Karpas-422 (cell line): ENCODE results near the gene NEB. TPM values are rescaled to one million over a fixed set of nuclear protein-coding genes. Genes with fewer than 3 reads are reported as not detected.
A peak's percentile ranks its signal among the peaks of the same experiment; 100 is the strongest.

Experiments
- DNase-seq: peaks from one replicate; pipeline ENCODE4 v3.0.0-alpha.2; 2015
- H2AFZ ChIP-seq: fragments of 200-600 bp; sonication (generic); 2 replicates; pipeline ENCODE4 v1.6.1; 2014; ENCODE audit warnings: antibody characterized with exemption, low read length, mixed read lengths
- H3K27ac ChIP-seq: fragments of 200-600 bp; sonication (generic); 2 replicates; pipeline ENCODE4 v1.5.1; 2014; ENCODE audit warnings: mild to moderate bottlenecking, low read length, moderate library complexity
- H3K27me3 ChIP-seq: fragments of 200-600 bp; sonication (generic); 2 replicates; pipeline ENCODE4 v1.6.1; 2014; ENCODE audit warnings: low read length, mixed read lengths
- H3K36me3 ChIP-seq: fragments of 200-600 bp; sonication (generic); 2 replicates; pipeline ENCODE4 v1.6.1; 2014; ENCODE audit warnings: low read length, mixed read lengths; ENCODE audit not compliant: insufficient read depth
- H3K4me1 ChIP-seq: fragments of 200-600 bp; sonication (generic); 2 replicates; pipeline ENCODE4 v1.6.1; 2014; ENCODE audit warnings: mild to moderate bottlenecking, low read length, mixed read lengths
- H3K4me2 ChIP-seq: fragments of 200-600 bp; sonication (generic); 2 replicates; pipeline ENCODE4 v1.6.1; 2014; ENCODE audit warnings: low read length, low read depth, mild to moderate bottlenecking; ENCODE audit not compliant: poor library complexity, severe bottlenecking
- H3K4me3 ChIP-seq: fragments of 200-600 bp; sonication (generic); 2 replicates; pipeline ENCODE4 v1.5.1; 2014; ENCODE audit warnings: mild to moderate bottlenecking, antibody characterized with exemption, low read length, mixed read lengths
- H3K79me2 ChIP-seq: fragments of 200-600 bp; sonication (generic); 2 replicates; pipeline ENCODE4 v1.6.1; 2014; ENCODE audit warnings: mild to moderate bottlenecking, low read length, mixed read lengths
- H3K9ac ChIP-seq: fragments of 200-600 bp; sonication (generic); 2 replicates; pipeline ENCODE4 v1.6.0; 2014; ENCODE audit warnings: low read length
- H3K9me2 ChIP-seq: fragments of 200-600 bp; sonication (generic), shearing (Covaris generic); replicated peaks from 2 replicates; pipeline ENCODE4 v1.6.0; 2014; ENCODE audit warnings: mild to moderate bottlenecking, low read length, moderate library complexity; ENCODE audit not compliant: insufficient read depth
- H3K9me3 ChIP-seq: fragments of 300-700, 200-600 bp; sonication (generic); 2 replicates; pipeline ENCODE4 v1.6.1; 2014; ENCODE audit warnings: low read length, mixed read lengths
- H4K20me1 ChIP-seq: fragments of 200-600 bp; sonication (generic); 2 replicates; pipeline ENCODE4 v1.6.1; 2014; ENCODE audit warnings: mild to moderate bottlenecking, antibody characterized with exemption, low read length, low read depth; ENCODE audit not compliant: insufficient read depth
- total RNA-seq: library from RNA; depleted of rRNA; stranded (reverse); fragments of >200 nt; shearing (Covaris generic); gene quantifications from 2 replicates; pipeline ENCODE4 v1.2.3, GENCODE V29; 2014; ENCODE audit warnings: low replicate concordance; rRNA removed

Gene NEB
- 0.83 and 1.4 TPM in 2 replicates for total RNA-seq

- no peak within 1 kb of the TSS for H3K4me2 ChIP-seq
- H4K20me1 ChIP-seq = no peaks in the 10 kb centered on the region
- no peak within 1 kb of the TSS for H3K9ac ChIP-seq
- no peaks in the 10 kb centered on the region for H3K79me2 ChIP-seq
- DNase-seq = no peak
- peaks cover 5% of the 10 kb centered on the region; the same call in 1 of the 2 replicates for H3K4me1 ChIP-seq
- no peaks in the 10 kb centered on the region for H3K36me3 ChIP-seq
- no peaks in the 10 kb centered on the region for H3K9me3 ChIP-seq
- no peaks in the 10 kb centered on the region for H3K9me2 ChIP-seq
- H3K27me3 ChIP-seq = no peaks in the 10 kb centered on the region
- no peak within 1 kb of the TSS for H3K4me3 ChIP-seq
- no peak within 1 kb of the TSS for H2AFZ ChIP-seq
- H3K27ac ChIP-seq = no peak within 1 kb of the TSS
Observed at GRCh38 chr2:151733771-151734672, at the start of gene NEB. TSS of gene NEB (minus strand) at chr2:151734476. CDS start at chr2:151733156, 1,320 bp downstream.

GRCh38 chr2:151783133-151783520, 48.9 kb upstream of the NEB start:
- Histone ChIP-seq H3K79me2 (no peaks in the 10 kb centered on the region), H3K9me3 (no peaks in the 10 kb centered on the region)
- DNase-seq = no peak

GRCh38 chr2:151782378-151783132, 48.3 kb upstream of the NEB start:
- no peak overlapping the region for H3K27ac ChIP-seq
- peaks cover 15% of the 10 kb centered on the region; the same call in 1 of the 2 replicates for H3K36me3 ChIP-seq
- no peaks in the 10 kb centered on the region; the same call in 1 of the 2 replicates for H3K4me1 ChIP-seq
- no peak overlapping the region for H2AFZ ChIP-seq
- H3K9me3 ChIP-seq = no peaks in the 10 kb centered on the region
- H3K4me2 ChIP-seq = no peak overlapping the region
- no peak overlapping the region for H3K9ac ChIP-seq
- H4K20me1 ChIP-seq = no peaks in the 10 kb centered on the region
- DNase-seq = no peak
- no peaks in the 10 kb centered on the region for H3K27me3 ChIP-seq
- H3K79me2 ChIP-seq = no peaks in the 10 kb centered on the region
- H3K9me2 ChIP-seq = no peaks in the 10 kb centered on the region
- no peak overlapping the region for H3K4me3 ChIP-seq

More at GRCh38 chr2:151783133-151783520, 48.9 kb upstream of the NEB start:
- H3K4me3 ChIP-seq = no peak overlapping the region
- no peak overlapping the region for H3K4me2 ChIP-seq
- H2AFZ ChIP-seq = no peak overlapping the region
- peaks cover 15% of the 10 kb centered on the region; the same call in 1 of the 2 replicates for H3K36me3 ChIP-seq
- H3K27ac ChIP-seq = no peak overlapping the region
- H3K27me3 ChIP-seq = no peaks in the 10 kb centered on the region
- H3K9ac ChIP-seq = no peak overlapping the region
- H3K9me2 ChIP-seq = no peaks in the 10 kb centered on the region
- no peaks in the 10 kb centered on the region for H4K20me1 ChIP-seq
- H3K4me1 ChIP-seq = no peaks in the 10 kb centered on the region; the same call in 1 of the 2 replicates

GRCh38 chr2:151781642-151782041, 47.4 kb upstream of the NEB start:
- Histone ChIP-seq H3K4me3 (no peak overlapping the region), H3K27ac (no peak overlapping the region), H3K9ac (no peak overlapping the region), H4K20me1 (no peaks in the 10 kb centered on the region), H3K9me2 (no peaks in the 10 kb centered on the region), H3K79me2 (no peaks in the 10 kb centered on the region), H3K9me3 (no peaks in the 10 kb centered on the region), H3K36me3 (peaks cover 15% of the 10 kb centered on the region; the same call in 1 of the 2 replicates), H3K4me2 (no peak overlapping the region), H3K27me3 (no peaks in the 10 kb centered on the region), H2AFZ (no peak overlapping the region), H3K4me1 (no peaks in the 10 kb centered on the region; the same call in 1 of the 2 replicates)
- no peak for DNase-seq

GRCh38 chr2:151780938-151781337, 46.7 kb upstream of the NEB start:
- Histone ChIP-seq H2AFZ (no peak overlapping the region), H3K9me3 (no peaks in the 10 kb centered on the region), H3K4me3 (no peak overlapping the region), H4K20me1 (no peaks in the 10 kb centered on the region), H3K36me3 (peaks cover 12% of the 10 kb centered on the region; the same call in 1 of the 2 replicates), H3K27ac (no peak overlapping the region), H3K9ac (no peak overlapping the region), H3K79me2 (no peaks in the 10 kb centered on the region), H3K4me2 (no peak overlapping the region), H3K4me1 (peaks cover 1% of the 10 kb centered on the region; the same call in 1 of the 2 replicates), H3K27me3 (no peaks in the 10 kb centered on the region), H3K9me2 (no peaks in the 10 kb centered on the region)
- DNase-seq = no peak

GRCh38 chr2:151777935-151778334, 43.7 kb upstream of the NEB start:
- Histone ChIP-seq H3K9me3 (no peaks in the 10 kb centered on the region), H3K4me2 (no peak overlapping the region), H4K20me1 (no peaks in the 10 kb centered on the region), H3K36me3 (peaks cover 7% of the 10 kb centered on the region; the same call in 1 of the 2 replicates), H3K4me1 (peaks cover 16% of the 10 kb centered on the region), H3K9ac (no peak overlapping the region), H3K4me3 (no peak overlapping the region), H3K79me2 (no peaks in the 10 kb centered on the region), H3K9me2 (no peaks in the 10 kb centered on the region), H2AFZ (no peak overlapping the region), H3K27me3 (no peaks in the 10 kb centered on the region), H3K27ac (no peak overlapping the region)
- DNase-seq = no peak

- DNase-seq = peak; percentile 62
- no peaks in the 10 kb centered on the region for H3K79me2 ChIP-seq
- no peak overlapping the region for H3K9ac ChIP-seq
- no peak overlapping the region for H3K27ac ChIP-seq
- no peaks in the 10 kb centered on the region for H3K27me3 ChIP-seq
- peaks cover 7% of the 10 kb centered on the region; the same call in 1 of the 2 replicates for H3K36me3 ChIP-seq
- H3K4me3 ChIP-seq = no peak overlapping the region
- no peaks in the 10 kb centered on the region for H3K9me2 ChIP-seq
- peaks cover 21% of the 10 kb centered on the region for H3K4me1 ChIP-seq
- H3K9me3 ChIP-seq = no peaks in the 10 kb centered on the region
- H3K4me2 ChIP-seq = no peak overlapping the region
- no peak overlapping the region for H2AFZ ChIP-seq
- H4K20me1 ChIP-seq = no peaks in the 10 kb centered on the region
Observed at GRCh38 chr2:151777487-151777886, 43.2 kb upstream of the NEB start.

- DNase-seq = no peak
Observed at GRCh38 chr2:151776367-151776766, 42.1 kb upstream of the NEB start.

More at GRCh38 chr2:151776367-151776766, 42.1 kb upstream of the NEB start:
- Histone ChIP-seq H4K20me1 (no peaks in the 10 kb centered on the region), H3K36me3 (peaks cover 7% of the 10 kb centered on the region; the same call in 1 of the 2 replicates), H3K4me3 (no peak overlapping the region), H3K4me2 (no peak overlapping the region), H3K4me1 (peaks cover 32% of the 10 kb centered on the region), H3K79me2 (no peaks in the 10 kb centered on the region), H3K27ac (no peak overlapping the region; the same call in 1 of the 2 replicates), H3K27me3 (no peaks in the 10 kb centered on the region), H3K9me3 (no peaks in the 10 kb centered on the region), H3K9ac (no peak overlapping the region), H2AFZ (no peak overlapping the region), H3K9me2 (no peaks in the 10 kb centered on the region)
